Measurements from ENCODE around the gene ERFL. TPM values are rescaled to one million over a fixed set of nuclear protein-coding genes. Genes with fewer than 3 reads are reported as not detected.

The ERFL gene
- total RNA-seq, 1 donor from 2014 or later: 4.2 TPM

- Mint-ChIP-seq H3K27me3 (peaks cover 7% of the 10 kb centered on the region), H3K27ac (no peak overlapping the region), H3K36me3 (ENCODE audit: low read depth) (peaks cover 3% of the 10 kb centered on the region), H3K4me1 (peaks cover 27% of the 10 kb centered on the region), H3K9me3 (no peaks in the 10 kb centered on the region), H3K4me3 (peak overlapping the region; percentile 80)
- intact Hi-C loops (cut with micrococcal nuclease): loop anchor here (2.0 kb wide), 2 partner anchors 17 to 41 kb away; no protein-coding TSS in a partner anchor
- peak; percentile 79 for DNase-seq
These were observed 604 bp downstream of the ERFL start for GRCh38 chr19:41927497-41928192.

GRCh38 chr19:41926763-41927496 is 1.3 kb downstream of the ERFL start:
- Mint-ChIP-seq H3K4me1 (peaks cover 31% of the 10 kb centered on the region), H3K9me3 (no peaks in the 10 kb centered on the region), H3K4me3 (no peak overlapping the region), H3K27ac (no peak overlapping the region), H3K36me3 (ENCODE audit: low read depth) (peaks cover 3% of the 10 kb centered on the region), H3K27me3 (peaks cover 11% of the 10 kb centered on the region)
- intact Hi-C loops (cut with micrococcal nuclease): no loop called here
- DNase-seq: no peak

GRCh38 chr19:41926028-41926762 is 2.1 kb downstream of the ERFL start:
- Mint-ChIP-seq H3K9me3 (no peaks in the 10 kb centered on the region), H3K36me3 (ENCODE audit: low read depth) (peaks cover 3% of the 10 kb centered on the region), H3K27ac (no peak overlapping the region), H3K4me3 (no peak overlapping the region), H3K27me3 (peaks cover 13% of the 10 kb centered on the region), H3K4me1 (peaks cover 34% of the 10 kb centered on the region)
- DNase-seq: no peak
- intact Hi-C loops (cut with micrococcal nuclease): no loop called here

GRCh38 chr19:41925208-41926003 is 2.8 kb downstream of the ERFL start:
- intact Hi-C loops (cut with micrococcal nuclease): no loop called here
- Mint-ChIP-seq H3K4me1 (peaks cover 30% of the 10 kb centered on the region), H3K27ac (no peak overlapping the region), H3K4me3 (no peak overlapping the region), H3K9me3 (no peaks in the 10 kb centered on the region), H3K27me3 (peaks cover 11% of the 10 kb centered on the region), H3K36me3 (ENCODE audit: low read depth) (peaks cover 3% of the 10 kb centered on the region)
- no peak for DNase-seq

- Mint-ChIP-seq H3K27ac (no peak overlapping the region), H3K36me3 (ENCODE audit: low read depth) (peaks cover 3% of the 10 kb centered on the region), H3K9me3 (no peaks in the 10 kb centered on the region), H3K4me3 (no peak overlapping the region), H3K4me1 (peaks cover 23% of the 10 kb centered on the region), H3K27me3 (peaks cover 11% of the 10 kb centered on the region)
- intact Hi-C loops (cut with micrococcal nuclease): no loop called here
- no peak for DNase-seq
These were observed 3.8 kb downstream of the ERFL start for GRCh38 chr19:41924151-41925145.

GRCh38 chr19:41923045-41923788 is 5.0 kb downstream of the ERFL start:
- peaks cover 16% of the 10 kb centered on the region for H3K4me1 Mint-ChIP-seq
- H3K27ac Mint-ChIP-seq: peak overlapping the region; percentile 56
- peak overlapping the region; percentile 17 for H3K4me3 Mint-ChIP-seq
- no peak for DNase-seq
- intact Hi-C loops (cut with micrococcal nuclease): no loop called here
- H3K9me3 Mint-ChIP-seq: no peaks in the 10 kb centered on the region
- H3K36me3 Mint-ChIP-seq (ENCODE audit: low read depth): peaks cover 3% of the 10 kb centered on the region
- H3K27me3 Mint-ChIP-seq: peaks cover 11% of the 10 kb centered on the region

GRCh38 chr19:41922585-41922984 is 5.7 kb downstream of the ERFL start:
- Mint-ChIP-seq H3K27me3 (peaks cover 11% of the 10 kb centered on the region), H3K9me3 (no peaks in the 10 kb centered on the region), H3K36me3 (ENCODE audit: low read depth) (peaks cover 3% of the 10 kb centered on the region), H3K27ac (no peak overlapping the region), H3K4me1 (peaks cover 16% of the 10 kb centered on the region), H3K4me3 (no peak overlapping the region)
- intact Hi-C loops (cut with micrococcal nuclease): no loop called here
- DNase-seq: no peak

GRCh38 chr19:41921577-41922576 is 6.4 kb downstream of the ERFL start:
- peaks cover 3% of the 10 kb centered on the region for H3K36me3 Mint-ChIP-seq (ENCODE audit: low read depth)
- DNase-seq: no peak
- no peak overlapping the region for H3K27ac Mint-ChIP-seq
- peaks cover 16% of the 10 kb centered on the region for H3K4me1 Mint-ChIP-seq
- intact Hi-C loops (cut with micrococcal nuclease): no loop called here
- H3K27me3 Mint-ChIP-seq: peaks cover 11% of the 10 kb centered on the region
- H3K9me3 Mint-ChIP-seq: no peaks in the 10 kb centered on the region
- no peak overlapping the region for H3K4me3 Mint-ChIP-seq

GRCh38 chr19:41920882-41921576 is 7.2 kb downstream of the ERFL start:
- no peak for DNase-seq
- Mint-ChIP-seq H3K36me3 (ENCODE audit: low read depth) (peaks cover 3% of the 10 kb centered on the region), H3K9me3 (no peaks in the 10 kb centered on the region), H3K27me3 (peaks cover 11% of the 10 kb centered on the region), H3K4me3 (no peak overlapping the region), H3K27ac (no peak overlapping the region), H3K4me1 (peaks cover 16% of the 10 kb centered on the region)
- intact Hi-C loops (cut with micrococcal nuclease): no loop called here

- Mint-ChIP-seq H3K27ac (no peak overlapping the region), H3K9me3 (no peaks in the 10 kb centered on the region), H3K4me1 (peaks cover 16% of the 10 kb centered on the region), H3K36me3 (ENCODE audit: low read depth) (peaks cover 3% of the 10 kb centered on the region), H3K4me3 (no peak overlapping the region), H3K27me3 (peaks cover 11% of the 10 kb centered on the region)
- intact Hi-C loops (cut with micrococcal nuclease): no loop called here
- no peak for DNase-seq
These were observed 8.1 kb downstream of the ERFL start for GRCh38 chr19:41919948-41920712.

All from activated CD4-positive, alpha-beta T cell treated with anti-CD3 and anti-CD28 coated beads, Interleukin-2, amount 10 ng/mL, durations not matched to agents 24 days and 14 days (primary cell).